NCI-H2107 treated with DMSO at 0.1 percent for 48 hours (cell line): ENCODE results near the gene CXorf65.

Source experiments
- DNase-seq: peaks from one replicate; lab custom pipeline; 2025; ENCODE audit not compliant: unreplicated experiment; lab: John Stamatoyannopoulos, UW

The CXorf65 gene

DNA sequence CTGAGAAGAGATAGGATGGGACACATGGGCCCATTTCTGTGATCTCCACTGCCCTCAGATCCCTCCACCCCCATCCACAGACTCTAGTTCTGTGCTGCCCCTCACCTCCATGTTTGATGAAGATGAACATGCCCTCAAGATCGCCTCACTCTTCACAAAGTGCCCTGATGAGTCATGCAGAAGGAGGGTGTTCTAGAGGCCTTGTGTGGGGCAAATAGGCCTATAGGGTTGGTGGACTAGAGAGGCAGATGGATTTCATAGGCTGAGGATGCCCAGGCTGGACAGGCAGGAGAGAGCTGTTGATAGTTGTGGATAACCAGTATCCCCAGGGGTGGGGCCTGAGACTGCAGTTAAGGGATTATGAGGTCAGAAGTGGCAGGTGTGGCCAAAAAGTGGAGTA lies at the start of gene CXorf65:
Gene CXorf65, minus strand, starts transcription at position 314 of the 400 bp plus-strand sequence. Its CDS starts 184 bp downstream, at position 130.
- no peak for DNase-seq

DNA sequence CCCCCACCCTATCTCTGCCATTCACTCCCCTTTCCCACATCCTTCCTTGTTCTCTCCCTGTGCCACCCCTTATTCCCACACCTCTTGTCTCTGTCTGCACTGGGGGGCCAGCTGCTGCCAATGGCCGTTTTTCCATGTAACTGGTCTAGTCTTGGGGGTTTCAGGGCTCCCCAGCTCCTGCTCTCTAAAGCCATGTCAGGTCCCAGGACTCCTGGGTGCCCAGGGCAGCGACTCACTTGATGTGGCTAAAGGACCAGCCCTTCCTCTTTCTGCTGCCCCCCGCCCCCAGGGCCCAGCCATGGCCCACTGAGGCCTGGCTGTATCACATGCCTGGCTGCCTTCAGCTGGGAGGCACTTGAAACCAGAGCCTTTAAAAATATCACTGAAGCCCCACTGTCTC lies 48.1 kb upstream of the CXorf65 start:
- no peak for DNase-seq

DNA sequence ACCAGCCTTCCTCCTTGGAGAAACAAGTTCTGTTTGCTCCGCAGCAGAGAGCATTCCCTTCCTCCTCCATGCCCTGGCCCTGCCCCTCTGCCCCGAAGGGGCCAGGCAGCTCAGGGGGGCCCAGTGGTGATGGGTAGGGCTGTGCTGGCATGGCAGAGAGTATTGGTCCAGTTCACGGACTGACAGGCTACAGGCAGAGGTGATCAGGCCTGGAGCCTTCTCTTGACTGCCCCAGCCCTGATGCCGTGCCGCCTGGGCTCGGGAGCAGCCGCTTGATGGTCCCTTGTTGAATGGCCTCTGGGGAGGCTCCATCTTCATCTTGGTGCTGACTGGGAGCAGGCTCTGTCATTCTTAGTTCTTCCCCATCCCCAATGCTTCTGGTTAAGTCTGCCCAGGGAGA lies 47.7 kb upstream of the CXorf65 start:
- DNase-seq: no peak

DNA sequence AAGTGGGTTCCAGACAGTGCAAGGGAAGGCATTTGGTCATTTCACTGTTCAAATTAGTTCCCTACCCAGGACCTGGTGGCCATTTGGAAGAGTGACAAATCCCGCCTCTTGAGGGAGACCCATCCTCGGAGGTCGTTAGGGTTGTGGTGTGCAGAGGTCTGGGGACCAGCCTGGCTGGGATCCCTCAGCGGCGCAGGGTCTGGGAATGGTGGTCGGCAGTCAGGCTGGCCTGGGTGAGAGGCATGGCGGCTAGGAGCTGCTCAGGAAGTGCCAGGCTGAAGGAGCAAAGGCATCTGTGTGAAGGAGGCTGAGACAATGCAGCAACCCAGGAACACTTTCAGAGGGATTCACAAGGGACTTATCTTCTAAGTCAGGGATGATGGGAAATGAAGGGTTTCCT lies 44.8 kb upstream of the CXorf65 start:
- no peak for DNase-seq

DNA sequence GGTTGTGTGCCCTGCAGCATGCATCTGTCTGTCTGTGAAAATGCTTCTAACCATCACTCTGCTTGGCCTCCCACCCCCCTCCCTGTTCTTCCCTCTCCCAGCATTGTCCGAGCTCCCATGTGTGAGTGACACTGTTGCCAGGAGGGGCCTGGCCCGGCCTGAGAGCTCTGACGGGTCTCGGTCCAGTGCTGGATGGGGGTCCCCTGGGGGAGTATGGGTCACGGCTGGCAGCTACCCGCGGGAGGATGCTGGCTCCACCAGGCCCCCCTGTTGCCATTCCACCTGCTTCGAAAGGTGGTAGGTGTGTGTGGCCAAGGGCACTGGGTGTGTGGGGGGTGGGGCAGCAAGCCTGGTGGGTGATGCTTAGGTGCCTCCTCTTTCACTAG lies 41.7 kb upstream of the CXorf65 start:
- no peak for DNase-seq

DNA sequence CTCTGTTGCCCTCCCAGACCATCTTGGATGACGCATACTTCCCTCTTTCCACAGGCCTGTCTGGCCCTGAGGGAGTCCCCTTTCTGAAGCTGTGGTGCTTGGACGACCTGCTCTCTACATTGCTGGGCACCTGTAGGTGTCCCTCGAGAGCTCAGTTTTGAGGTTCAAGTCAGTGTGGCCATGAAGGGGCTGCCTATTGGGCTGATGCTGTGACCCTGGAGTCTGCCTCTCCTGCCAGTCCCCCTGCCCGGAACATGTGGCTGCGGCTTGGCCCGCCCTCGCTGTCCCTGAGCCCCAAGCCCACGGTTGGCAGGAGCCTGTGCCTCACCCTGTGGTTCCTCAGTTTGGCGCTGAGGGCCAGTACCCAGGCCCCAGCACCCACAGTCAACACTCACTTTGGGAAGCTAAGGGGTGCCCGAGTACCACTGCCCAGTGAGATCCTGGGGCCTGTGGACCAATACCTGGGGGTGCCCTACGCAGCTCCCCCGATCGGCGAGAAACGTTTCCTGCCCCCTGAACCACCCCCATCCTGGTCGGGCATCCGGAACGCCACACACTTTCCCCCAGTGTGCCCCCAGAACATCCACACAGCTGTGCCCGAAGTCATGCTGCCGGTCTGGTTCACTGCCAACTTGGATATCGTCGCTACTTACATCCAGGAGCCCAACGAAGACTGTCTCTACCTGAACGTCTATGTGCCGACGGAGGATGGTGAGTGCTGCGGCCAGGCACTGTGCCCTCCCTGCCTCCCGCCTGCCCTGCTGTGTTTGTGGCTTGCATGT lies 41.1 kb upstream of the CXorf65 start:
- no peak for DNase-seq

DNA sequence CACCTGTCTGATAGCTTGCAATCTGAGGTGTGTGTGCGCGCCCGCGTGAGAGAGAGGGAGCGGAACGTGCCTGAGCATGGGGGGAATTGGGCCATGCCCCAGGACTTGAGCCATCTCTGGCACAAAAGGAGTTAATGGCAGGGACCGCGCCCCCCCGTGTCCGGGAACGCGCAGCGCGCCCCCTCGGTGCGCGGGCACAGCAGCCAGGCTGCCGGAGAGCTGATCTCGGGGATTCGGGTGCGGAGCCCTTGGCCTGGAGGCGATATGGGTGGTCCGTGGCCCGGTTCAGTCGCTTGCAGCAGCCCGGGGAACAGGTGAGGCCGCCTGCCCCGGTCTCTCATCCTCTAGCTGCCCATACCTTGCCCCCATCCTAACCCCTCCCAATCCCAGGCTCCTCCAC lies 38.1 kb upstream of the CXorf65 start, which contains the start of gene NLGN3:
Gene NLGN3, plus strand, starts transcription at position 191 of the 400 bp plus-strand sequence. CDS start 2,909 bp downstream, outside the sequence.
- DNase-seq: no peak

DNA sequence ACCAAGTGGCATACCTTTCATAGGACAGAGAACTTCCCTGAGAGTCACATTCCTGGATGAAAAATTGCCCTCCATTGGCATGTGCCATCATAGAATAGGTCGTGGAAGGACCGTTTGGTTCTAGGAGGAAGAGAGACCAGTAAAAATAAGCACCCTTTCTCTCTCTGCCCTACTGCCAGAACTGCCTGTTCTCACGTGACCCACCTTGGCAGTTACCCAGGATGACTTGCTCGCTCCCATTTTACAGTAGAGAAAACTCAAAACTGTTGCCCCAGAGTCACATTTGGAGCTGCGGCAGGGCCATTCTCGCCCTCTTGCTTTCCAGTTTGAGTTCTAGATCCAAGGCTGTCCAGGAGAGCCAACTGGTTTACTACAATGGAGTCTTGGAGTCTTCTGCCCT lies 37.0 kb upstream of the CXorf65 start:
- DNase-seq: no peak

DNA sequence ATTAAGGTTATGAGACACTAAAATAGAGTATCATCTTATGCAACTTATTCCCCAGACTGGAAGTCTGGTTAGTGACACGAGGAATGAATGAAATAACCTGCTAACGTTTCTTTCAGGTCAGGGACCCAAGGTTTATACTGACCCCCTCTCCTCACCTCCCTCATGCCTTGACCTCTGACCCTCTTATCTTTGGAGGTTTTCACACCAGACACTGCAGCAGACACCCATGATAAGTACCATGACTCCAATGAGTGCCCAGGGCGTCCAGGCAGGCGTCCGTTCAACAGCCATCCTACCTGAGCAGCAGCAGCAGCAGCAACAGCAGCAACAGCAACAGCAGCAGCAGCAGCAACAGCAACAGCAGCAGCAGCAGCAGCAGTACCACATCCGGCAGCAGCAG lies 33.9 kb upstream of the CXorf65 start:
- DNase-seq: no peak

DNA sequence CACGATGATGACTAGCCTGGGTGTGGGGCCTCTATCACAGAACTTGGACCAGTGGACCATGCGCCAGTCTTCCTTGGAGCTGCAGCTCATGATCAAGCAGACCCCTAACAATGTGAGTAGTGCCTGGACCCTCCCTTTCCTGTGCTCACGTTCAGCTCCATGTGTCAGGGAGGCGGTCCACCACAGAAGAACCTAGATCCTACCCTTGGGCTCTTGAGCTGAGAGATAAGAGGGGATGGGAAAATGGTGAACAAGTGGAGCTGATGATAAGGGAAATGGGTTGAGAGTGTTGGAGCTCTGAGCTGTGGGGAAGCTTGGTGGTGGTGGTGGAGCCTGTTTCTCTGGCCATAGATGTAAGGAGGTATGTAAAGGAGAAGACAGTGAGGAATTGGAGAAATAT lies 25.0 kb upstream of the CXorf65 start:
- no peak for DNase-seq

DNA sequence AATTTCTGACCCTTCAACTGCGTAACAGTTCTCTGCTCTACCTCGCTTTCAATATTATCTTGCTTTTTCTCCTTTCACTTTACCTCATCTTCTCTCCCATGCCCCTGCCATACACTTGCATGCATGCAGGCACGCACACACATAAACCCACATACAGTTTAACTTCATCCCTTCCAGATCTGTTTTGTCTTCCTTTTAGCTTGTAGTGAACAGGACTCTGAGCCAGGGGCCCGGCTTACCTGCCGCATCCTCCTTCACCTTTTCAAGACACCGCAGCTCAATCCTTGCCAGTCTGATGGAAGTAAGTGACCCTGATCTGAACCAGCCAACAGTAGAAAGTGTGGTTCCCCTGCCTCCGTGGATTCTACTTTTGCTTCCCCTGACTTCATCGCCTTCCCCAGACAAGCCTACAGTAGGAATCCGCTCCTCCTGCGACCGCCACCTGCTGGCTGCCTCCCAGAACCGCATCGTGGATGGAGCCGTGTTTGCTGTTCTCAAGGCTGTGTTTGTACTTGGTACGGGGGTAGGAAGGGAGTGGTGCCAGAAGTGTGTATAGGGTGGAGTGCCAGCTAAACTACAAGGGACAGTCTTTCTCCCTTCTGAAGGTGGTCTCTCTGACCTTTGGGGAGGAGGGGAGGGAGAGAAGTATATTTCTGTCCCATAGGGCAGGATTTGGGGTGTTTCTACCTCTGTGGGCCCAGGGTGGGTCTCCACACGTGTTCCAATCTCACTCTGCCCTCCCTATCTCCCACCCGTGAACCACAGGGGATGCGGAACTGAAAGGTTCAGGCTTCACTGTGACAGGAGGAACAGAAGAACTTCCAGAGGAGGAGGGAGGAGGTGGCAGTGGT lies 22.6 kb upstream of the CXorf65 start:
- peak; percentile 35 for DNase-seq

DNA sequence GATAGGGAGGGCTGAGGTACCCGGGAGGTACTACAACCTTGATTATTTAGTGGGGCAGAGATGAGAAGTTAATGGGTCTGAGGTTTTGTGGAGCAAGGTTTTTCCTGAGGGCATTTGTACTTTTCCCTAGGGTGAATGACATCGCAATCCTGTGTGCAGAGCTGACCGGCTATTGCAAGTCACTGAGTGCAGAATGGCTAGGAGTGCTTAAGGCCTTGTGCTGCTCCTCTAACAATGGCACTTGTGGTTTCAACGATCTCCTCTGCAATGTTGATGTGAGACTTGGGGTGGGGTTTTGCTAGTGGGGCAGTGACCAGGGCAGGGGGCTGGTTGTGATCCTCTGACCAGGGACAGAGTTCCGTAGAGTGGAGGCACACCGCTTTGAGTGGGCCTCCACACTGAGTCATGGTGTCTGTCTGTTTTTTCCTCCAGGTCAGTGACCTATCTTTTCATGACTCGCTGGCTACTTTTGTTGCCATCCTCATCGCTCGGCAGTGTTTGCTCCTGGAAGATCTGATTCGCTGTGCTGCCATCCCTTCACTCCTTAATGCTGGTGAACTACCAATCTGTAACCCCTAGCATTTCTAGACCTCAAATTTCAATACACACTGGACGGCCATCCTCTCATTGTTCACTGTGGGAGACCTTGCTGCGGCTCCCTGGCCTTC lies 21.8 kb upstream of the CXorf65 start:
- DNase-seq: no peak

DNA sequence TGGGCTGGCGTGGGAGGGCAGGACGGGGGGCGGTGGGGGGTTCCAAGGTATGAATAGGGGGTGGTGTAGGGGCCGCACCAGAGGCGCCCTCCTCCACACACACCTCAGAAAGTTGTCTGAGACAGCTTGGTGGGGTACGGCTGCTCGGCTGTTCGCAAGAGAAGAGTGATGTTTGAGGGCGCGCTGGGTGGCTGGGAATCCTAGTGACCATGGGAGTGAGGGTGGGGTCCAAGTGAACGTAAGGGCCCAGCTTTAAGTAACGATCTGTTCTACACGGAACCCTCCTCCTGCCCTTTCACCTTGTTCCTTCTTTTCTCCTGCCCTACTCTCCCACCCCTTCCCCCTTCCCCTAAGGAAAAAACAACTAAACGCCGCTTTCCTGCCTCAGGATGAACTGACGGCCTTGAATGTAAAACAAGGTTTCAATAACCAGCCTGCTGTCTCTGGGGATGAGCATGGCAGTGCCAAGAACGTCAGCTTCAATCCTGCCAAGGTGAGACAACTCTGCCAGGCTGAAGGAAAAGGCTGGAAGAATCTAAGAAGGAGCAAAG lies 12.5 kb upstream of the CXorf65 start:
- DNase-seq: no peak

DNA sequence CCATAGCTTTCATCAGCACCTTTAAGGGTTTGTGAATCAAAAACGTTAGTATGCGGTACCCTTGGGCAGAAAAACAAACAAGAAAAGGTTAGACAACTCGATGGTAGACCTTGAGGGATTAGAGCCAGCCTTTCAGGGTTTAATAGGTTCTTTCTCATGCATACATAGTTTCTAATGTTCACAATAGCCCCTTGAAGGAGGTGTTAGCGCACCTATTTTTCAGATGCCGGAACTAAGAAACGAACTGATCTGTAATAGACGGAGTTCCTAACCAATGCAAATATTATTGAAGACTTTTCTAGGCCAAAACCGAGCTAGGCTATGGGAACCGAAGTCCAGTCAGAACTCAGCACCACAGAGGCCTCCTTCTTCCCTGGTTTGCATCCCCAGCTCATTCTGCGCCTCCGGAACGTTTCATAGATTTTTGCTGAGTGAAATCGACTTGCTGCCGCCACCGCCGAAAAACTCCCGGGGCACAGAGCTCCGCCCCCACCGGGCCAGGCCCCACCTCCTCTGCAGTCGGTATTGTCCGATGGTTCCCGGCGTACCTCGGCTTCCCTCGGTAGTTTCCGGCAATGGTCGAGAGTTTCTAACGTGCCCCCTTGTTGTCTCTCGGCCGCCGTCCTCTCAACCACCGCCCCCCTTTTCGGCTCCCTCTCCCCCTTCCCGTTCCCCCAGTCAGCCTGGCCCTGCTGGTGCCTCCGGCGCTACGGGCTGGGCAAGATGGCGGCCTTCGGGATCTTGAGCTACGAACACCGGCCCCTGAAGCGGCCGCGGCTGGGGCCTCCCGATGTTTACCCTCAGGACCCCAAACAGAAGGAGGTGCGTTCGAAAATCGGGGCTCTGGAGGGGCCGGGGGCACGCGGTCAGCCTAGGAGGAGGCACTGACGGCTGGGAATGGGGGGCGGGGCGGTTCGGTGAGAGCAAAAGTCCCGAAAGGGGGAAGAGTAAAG lies 11.8 kb upstream of the CXorf65 start, which contains the start of gene MED12:
Gene MED12, plus strand, starts transcription at position 565 of the 953 bp plus-strand sequence. Its CDS starts 159 bp downstream, at position 724.
- DNase-seq: peak; percentile 66

DNA sequence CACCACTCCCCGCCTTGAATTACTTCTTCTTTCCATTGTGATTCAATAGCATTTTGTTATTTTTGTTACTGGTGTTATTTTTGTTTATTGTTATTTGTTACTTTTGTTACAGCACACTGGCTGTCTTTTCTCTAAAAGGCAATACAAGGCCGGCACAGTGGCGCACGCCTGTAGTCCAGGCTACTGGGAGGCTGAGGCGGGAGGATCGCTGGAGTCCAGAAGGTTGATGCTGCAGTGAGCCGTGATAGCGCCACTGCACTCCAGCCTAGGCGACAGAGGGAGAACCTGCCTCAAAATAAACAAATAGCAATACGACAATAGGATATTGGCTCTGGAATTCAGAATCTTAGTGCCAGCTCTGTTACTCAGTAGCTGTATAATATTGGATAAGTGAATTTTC lies 10.8 kb upstream of the CXorf65 start:
- no peak for DNase-seq

DNA sequence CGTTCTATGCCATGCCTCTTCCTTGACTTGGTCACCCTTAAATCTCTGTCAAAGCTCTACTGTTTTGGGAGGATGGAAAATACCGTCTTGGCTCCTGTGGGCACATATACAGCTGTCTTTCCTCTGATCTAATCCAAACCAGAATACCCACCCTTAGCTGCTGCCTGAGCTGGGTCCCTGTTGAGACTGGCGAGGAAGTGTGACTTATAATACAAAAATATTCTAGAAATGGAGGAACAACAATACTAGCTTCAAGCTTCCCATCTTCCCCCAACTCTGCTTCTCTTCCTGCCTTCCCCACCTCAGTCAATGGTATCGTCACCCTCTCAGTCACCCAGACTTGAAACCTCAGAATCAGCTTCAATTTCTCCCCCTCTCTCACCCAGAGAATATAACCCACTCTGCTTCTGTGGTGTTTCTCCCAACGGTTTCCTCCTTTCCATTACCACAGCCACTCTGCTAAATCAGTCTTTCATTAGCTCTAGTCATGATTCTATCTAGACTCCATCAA lies 5.4 kb upstream of the CXorf65 start:
- DNase-seq: no peak

DNA sequence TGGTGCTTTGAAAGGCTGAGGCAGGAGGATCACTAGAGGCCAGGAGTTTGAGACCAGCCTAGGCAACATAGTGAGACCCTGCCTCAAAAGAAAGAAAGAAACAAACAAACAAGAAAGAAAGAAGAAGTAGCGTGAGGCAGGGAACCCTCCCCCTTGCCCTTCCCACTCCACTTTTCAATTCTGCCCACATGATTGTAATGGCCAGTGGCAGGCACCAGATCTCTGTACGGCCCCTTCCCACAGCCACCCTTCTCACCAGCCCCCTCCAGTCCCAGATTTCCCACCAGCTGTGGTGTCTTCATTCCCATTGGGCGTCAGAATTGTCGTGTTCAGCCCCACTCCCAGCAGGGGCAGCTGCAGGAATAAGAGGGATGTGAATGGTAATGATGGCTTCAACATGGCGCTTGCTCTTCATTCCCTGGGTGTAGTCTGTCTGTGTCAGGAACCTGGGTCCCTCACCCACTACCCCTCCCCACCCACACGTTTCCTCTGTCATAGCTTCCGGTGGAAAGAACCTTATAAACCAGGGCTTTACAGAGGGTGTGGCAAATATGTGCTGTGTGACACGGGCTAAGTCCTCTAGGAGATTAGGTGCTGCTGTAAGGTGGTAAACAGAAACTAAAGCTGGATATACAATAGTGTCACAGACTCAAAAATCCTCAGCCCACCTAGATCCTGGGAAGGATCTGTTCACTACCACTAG lies 4.8 kb upstream of the CXorf65 start, which contains the start of gene IL2RG:
Gene IL2RG, minus strand, starts transcription at position 437 of the 703 bp plus-strand sequence. Its CDS starts 38 bp downstream, at position 399.
- DNase-seq: no peak

DNA sequence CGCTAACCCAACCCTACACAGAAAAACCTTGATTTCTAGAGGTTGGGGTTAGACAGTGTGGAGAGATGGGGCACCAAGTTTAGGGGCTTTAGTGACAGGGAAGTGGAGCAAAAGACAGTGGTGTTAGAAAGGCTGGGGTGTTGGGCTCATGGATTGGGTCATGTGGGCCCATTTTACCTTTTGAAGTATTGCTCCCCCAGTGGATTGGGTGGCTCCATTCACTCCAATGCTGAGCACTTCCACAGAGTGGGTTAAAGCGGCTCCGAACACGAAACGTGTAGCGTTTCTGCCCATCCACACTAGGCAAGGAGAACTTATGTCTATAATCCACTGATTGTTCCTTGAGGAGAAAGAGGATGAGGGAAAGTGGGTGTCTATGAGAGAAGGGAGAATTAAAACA lies 2.5 kb upstream of the CXorf65 start:
- DNase-seq: no peak

DNA sequence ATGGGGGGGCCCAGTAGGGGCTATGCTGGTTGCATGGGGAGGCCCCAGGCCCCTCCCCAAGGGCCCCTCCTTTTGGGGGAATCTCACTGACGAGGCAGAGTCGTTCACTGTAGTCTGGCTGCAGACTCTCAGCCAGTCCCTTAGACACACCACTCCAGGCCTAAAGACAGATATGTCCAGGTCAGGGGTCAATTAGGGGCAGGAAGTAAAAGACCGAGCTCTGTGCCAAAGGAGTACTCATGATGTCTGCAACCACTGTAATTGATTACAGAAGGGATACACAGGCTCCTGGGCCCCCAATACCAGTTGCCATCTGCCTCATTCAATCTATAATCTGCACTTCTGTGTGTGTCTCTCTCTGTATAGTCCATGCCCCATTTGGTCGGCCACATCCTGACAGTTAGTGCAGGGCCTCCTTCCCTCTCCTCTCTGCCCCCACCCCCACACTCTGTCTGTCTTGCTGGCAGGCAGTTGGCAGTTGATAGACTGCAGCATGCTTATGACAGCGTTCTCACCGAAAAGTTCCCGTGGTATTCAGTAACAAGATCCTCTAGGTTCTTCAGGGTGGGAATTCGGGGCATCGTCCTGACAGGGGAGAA lies 1.3 kb upstream of the CXorf65 start:
- DNase-seq: no peak
